ENCODE data around the gene WNT7A.

WNT7A gene

GRCh38 chr3:13870902-13871301, 9.0 kb downstream of the WNT7A start:
- DNase-seq (ENCODE audit: low spot score) = no peak
- no peak overlapping the region for H3K27ac ChIP-seq
- no peak for TF ChIP-seq CTCF (IDR thresholded peaks at IDR 0.05)

GRCh38 chr3:13869761-13870343, 10.0 kb downstream of the WNT7A start:
- no peak for TF ChIP-seq CTCF (IDR thresholded peaks at IDR 0.05)
- no peak overlapping the region for H3K4me3 ChIP-seq
- no peak overlapping the region for H3K27ac ChIP-seq
- no peak for DNase-seq (ENCODE audit: low spot score)

More at GRCh38 chr3:13870902-13871301, 9.0 kb downstream of the WNT7A start:
- no peak overlapping the region for H3K4me3 ChIP-seq

GRCh38 chr3:13868844-13869724, 10.8 kb downstream of the WNT7A start:
- no peak for DNase-seq (ENCODE audit: low spot score)
- H3K4me3 ChIP-seq = no peak overlapping the region
- no peak overlapping the region for H3K27ac ChIP-seq
- no peak for TF ChIP-seq CTCF (IDR thresholded peaks at IDR 0.05)

- TF ChIP-seq CTCF (IDR thresholded peaks at IDR 0.05) = no peak
- Histone ChIP-seq H3K4me3 (no peak overlapping the region), H3K27ac (no peak overlapping the region)
- no peak for DNase-seq (ENCODE audit: low spot score)
These were observed 12.1 kb downstream of the WNT7A start for GRCh38 chr3:13867732-13868131.

- no peak overlapping the region for H3K27ac ChIP-seq
- DNase-seq (ENCODE audit: low spot score) = no peak
- no peak for TF ChIP-seq CTCF (IDR thresholded peaks at IDR 0.05)
- no peak overlapping the region for H3K4me3 ChIP-seq
These were observed 13.6 kb downstream of the WNT7A start for GRCh38 chr3:13866041-13866965.

- no peak for TF ChIP-seq CTCF (IDR thresholded peaks at IDR 0.05)
- no peak overlapping the region for H3K27ac ChIP-seq
- H3K4me3 ChIP-seq = no peak overlapping the region
- no peak for DNase-seq (ENCODE audit: low spot score)
These were observed 14.3 kb downstream of the WNT7A start for GRCh38 chr3:13865581-13865980.

Measured in coronary artery (tissue), 2 donors.